Activated CD8-positive, alpha-beta memory T cell treated with anti-CD3 and anti-CD28 coated beads, Interleukin-2, amount 50 U/mL, for 24 hours (primary cell): ENCODE results near the gene PGAM5.
"Not testable (repeated sequence)": the region's sequence is repeated elsewhere in the genome, so short reads cannot be mapped to it uniquely, and the experiment has no call there.

Experiments used
- DNase-seq: peaks from one replicate; pipeline ENCODE4 v3.0.0-alpha.2; 2020; ENCODE audit errors: extremely low read depth

PGAM5 gene

GRCh38 chr12:132747896-132748295 lies 37.3 kb downstream of the PGAM5 start:
- DNase-seq = no peak

GRCh38 chr12:132748319-132748718 lies 37.7 kb downstream of the PGAM5 start:
- no peak for DNase-seq

DNA sequence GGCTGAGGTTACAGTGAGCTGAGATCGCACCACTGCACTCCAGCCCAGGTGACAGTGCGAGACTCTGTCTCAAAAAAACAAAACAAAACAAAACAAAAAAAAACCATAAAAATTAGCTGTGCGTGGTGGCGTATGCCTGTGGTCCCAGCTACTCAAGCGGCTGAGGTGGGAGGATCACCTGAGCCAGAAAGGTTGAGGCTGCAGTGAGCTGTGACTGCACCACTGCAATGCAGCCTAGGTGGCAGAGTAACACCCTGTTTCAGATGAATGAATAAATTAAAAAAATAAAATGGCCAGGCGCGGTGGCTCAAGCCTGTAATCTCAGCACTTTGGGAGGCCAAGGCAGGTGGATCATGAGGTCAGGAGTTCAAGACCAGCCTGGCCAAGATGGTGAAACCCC lies 43.0 kb downstream of the PGAM5 start:
- not testable (repeated sequence) for DNase-seq

DNA sequence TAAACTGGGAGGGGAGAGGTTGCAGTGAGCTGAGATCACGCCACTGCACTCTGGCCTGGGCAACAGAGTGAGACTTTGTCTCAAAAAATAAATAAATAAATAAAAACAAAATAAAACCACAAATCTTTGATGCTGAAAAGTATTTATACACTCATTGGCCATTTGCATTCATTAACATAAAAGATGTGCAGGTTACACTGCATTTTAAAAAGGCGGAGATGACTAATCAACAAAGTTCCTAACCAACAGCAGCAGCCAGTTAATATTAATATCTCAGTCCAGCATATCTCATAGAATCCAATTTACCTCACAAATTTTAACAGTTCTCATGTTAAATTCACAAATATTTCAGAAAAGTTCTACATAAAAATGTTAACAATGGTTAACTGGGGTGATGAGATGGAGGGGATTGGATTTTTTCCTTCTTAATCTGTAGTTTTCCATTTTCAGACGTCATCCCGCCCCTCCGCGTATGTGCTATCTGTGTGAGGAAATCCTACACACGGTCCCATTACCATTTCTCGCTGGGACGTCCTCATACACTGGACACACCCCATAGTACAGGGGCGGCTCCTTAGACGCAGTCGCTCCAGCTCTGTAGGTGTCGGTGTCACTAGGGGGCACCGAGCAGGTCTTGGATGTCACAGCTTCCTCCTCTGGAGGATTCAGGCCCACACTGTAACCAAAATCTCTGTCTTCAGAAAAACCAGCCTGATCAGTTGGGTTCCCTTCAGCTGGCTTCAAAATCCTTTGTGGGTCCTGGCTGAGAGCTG lies 43.7 kb downstream of the PGAM5 start:
- DNase-seq = no peak

DNA sequence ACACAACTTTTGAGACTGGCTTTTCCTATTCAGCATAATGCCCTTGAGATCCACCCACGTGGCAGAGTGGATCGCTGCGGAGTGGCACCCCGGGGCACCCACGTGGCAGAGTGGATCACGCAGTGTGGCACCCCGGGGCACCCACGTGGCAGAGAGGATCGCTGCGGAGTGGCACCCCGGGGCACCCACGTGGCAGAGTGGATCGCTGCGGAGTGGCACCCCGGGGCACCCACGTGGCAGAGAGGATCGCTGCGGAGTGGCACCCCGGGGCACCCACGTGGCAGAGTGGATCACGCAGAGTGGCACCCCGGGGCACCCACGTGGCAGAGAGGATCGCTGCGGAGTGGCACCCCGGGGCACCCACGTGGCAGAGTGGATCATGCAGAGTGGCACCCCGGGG lies 48.2 kb downstream of the PGAM5 start:
- DNase-seq = not testable (repeated sequence)

DNA sequence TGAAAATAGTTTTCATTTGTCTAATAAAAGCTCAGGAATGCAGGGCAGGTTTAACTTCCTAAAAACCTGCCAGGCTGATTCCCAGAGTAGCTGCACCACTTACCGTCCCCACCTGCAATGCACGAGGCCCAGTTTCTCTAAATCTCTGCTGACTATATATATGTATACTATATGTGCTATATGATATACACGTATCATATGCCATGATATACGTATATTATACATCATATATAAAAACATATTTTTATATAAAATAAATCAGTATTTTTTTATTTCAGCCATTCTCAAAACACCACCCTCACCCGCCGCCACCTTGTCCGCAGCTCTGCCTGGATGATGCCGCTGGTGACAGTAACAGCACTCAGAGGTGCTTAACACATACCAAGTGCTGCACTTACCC lies 48.7 kb downstream of the PGAM5 start:
- DNase-seq = no peak

- peak; percentile 39 for DNase-seq
These were observed 50.6 kb downstream of the PGAM5 start, which contains the start of gene ANKLE2 for GRCh38 chr12:132761032-132761920. TSS of gene ANKLE2 (minus strand) at chr12:132761832. CDS start at chr12:132761798, 34 bp downstream.

DNA sequence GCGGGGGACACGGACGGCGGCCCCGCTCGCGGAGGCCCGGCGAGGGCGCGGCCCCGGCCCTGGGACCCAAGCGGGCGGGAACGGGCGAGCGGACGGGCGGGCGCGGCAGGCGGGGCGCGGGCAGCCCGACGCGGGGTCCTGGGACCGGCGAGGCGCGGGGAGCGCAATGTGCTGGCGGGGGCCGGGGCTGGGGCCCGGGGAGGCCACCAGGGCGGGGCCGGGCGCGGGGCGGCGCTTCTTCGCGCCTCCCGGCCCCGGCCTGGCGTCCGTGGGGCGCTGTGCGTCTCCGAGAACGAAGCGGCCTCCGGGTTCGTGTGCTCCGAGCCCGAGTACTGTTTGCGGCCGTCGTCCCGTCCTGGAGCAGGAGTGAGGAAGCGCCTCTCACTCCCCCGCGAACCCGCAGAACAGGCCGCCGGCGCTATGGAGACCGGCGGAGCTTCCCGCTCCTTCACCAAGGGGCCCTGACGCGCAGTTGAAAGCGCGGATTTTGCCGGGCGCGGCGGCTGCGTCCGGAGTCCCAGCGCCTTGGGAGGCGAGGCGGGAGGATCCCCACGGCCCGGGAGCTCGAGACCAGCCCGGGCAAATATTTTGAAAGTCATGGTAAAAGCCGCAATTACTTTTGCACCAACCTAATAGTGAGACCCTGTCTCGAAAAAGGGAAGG lies 51.4 kb downstream of the PGAM5 start:
- DNase-seq = peak; percentile 28

- DNase-seq = no peak
These were observed 53.6 kb downstream of the PGAM5 start for GRCh38 chr12:132764231-132764630.

DNA sequence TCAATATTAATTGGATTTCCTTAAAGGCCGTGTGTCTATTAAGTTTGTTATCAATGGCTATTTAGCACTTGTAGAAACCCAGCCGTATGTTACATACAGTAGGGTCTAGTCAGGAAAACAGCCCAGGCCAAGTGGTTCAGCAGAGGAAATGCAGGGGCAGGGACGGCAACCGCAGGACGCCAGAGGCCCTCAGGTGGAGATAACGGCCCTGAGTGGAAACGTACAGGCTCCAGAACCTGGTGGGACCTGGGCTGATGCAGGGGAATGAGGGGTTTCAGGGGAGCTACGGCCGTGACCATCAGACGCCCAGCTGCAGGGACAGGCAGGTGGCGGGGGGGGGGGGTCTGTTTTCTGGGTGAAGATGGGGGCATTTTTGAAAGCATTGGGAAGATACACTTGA lies 54.7 kb downstream of the PGAM5 start:
- DNase-seq = no peak

DNA sequence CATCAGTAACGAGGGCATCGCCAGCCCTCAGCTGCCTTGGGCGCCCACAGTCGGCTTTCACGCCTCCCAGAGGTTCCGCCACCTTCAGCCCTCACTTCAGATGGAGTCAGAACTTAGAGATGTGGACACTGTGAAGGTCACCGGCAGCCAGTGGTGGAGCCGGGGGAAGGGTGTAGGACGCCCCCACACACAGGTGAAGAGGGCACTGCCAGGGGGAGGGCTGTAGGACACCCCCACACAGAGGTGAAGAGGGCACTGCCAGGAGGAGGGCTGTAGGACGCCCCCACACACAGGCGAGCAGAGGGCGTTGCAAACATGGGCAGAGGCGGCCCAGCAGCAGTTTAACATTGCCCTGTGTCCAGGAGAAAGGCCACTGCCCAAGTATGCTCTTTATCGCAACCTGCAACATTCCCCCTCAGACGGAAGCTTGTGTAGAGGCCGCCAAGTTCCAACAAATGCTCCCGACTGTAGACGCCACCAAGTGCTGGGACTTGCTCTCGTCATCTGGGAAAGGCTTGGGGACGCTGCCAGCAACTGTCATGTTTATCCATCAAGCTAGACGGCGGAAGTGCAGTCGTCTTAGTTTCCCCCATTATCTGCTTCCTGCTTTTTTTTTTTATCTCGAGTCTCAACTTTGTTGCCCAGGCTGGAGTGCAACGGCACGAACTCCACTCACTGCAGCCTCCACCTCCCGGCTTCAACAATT lies 55.9 kb downstream of the PGAM5 start:
- DNase-seq = no peak

DNA sequence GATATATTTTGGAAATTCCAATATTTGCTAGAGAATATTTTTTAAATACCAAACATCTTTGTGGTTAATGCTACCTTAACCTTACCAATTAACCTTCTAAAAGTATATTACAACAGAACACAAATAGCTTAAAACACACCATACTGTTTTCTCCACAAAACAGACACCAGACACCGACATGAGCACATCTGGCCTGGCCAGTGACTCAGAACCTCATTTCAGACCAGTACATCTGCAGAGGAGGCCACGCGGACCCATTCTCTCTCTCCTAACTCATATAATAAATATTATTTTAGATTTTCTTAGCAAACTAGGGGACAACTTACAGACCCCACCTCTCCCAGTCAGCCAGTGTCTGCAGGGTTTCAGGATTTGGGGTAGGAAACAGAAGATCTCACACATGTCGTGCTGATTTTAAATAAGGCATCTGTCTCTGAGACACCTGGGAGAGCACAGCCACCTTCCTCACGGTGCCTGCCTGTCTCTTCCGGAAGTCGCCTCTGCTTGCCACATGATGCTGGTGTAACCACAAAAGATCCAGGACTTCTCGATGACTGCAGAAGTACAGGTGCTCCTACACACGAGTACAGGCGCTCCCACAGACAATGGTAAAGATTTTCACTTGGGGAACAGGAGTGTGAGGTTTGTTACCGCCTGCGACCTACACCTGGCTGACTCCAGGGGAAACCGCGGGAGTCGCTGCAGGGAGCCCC lies 60.6 kb downstream of the PGAM5 start:
- DNase-seq = no peak
